ENCODE data around the gene BCAN.

Gene BCAN

GRCh38 chr1:156664046-156664766, 22.3 kb downstream of the BCAN start:
- no peak for DNase-seq

GRCh38 chr1:156664767-156665411, 23.0 kb downstream of the BCAN start:
- no peak for DNase-seq

- no peak for DNase-seq
Observed at GRCh38 chr1:156665539-156665938, 23.6 kb downstream of the BCAN start.

DNA sequence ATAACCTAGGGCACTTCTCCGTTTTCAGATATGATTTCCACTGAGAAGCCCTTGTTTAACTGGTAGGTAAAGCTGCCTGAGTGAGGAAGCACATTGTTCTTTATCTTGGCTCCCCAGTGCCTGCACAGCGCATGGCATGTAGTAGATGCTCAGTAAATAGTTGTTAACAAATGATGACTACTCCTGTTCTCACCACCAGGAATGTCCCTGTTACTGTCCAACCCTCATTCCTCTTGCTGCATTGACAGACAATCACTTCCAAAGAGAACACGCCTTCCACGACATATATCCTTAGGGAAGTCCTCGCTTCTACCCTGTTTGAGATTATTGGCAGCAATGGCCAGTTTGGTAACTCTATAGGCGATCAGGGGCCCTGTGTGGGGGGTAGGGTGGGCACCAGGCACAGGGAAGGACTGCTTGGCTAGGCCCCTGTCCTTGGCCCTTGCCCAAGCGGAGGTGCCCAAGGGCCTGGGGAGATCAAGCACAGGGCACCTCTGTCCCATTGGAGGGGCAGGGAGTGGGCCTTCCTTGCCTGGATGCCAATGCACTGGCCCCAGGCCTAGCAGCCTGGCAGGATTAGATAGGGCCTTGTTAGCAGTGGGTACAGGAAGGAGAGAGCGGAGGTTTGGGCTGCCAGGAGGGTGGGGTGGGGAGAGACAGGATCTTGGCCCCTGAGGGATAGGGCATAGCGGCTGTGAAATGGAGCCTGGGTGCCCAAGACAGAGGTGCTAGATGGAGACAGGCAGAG, 25.1 kb downstream of the BCAN start:
- no peak for DNase-seq

DNA sequence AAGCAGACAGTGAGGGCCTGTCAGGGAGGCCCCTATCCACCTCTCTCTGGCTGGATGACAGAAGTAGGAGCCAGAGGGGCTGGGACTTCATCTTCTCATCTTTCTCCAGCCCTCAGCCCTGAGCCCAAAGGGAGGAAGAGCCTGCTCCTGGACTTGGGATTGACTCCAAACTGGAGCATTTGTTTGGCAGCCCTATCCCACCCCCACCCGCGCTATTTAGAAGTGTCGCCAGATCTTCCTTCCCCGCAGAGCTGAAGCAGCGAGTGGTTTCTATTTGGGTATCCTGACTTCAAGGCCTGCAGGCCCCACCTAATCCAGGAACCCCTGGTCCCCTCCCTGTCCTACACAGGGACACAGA, 25.7 kb downstream of the BCAN start:
- no peak for DNase-seq

- no peak for DNase-seq
Observed at GRCh38 chr1:156667968-156668709, 26.2 kb downstream of the BCAN start.

- DNase-seq: no peak
Observed at GRCh38 chr1:156668801-156669637, 27.1 kb downstream of the BCAN start.

DNA sequence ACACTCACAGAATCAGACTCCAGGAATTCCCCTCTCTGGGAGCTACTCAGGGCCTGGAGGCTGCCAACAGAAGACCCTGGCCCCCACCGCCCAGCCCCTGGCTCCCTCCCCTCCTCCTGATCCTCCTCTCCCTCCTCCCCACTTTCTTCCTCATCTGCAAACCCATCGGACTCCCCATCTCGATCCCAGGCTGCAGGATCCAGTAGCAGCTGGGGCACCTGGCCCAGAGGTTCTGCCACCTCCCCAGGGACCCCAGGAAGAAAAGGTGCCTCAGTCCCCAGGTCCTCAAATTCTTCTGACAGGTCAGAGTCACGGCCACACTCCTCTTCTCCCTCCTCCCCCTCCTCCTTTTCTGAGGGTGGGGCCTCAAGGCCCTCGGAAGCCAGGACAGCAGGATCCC, 27.9 kb downstream of the BCAN start:
- no peak for DNase-seq

DNA sequence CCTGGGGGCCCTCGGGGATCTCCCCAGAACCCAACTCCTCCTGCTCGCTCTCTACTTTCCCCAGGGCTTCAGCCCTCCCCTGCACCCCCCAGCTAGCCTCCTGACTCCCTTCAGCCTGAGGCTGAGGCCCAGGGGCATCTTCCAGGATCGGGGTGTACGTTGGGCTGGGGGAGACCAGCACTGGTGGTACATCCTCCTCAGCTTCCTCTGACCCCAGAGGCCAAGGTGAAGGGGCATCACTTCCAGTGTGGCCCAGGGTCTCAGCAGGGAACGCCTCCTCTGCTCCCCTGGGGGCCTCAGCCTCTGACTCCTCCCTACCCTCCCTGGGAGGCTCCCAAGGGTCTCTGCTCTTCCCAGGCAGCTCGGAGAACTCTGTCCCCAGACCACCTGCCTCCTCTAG, 28.4 kb downstream of the BCAN start:
- DNase-seq: no peak

DNA sequence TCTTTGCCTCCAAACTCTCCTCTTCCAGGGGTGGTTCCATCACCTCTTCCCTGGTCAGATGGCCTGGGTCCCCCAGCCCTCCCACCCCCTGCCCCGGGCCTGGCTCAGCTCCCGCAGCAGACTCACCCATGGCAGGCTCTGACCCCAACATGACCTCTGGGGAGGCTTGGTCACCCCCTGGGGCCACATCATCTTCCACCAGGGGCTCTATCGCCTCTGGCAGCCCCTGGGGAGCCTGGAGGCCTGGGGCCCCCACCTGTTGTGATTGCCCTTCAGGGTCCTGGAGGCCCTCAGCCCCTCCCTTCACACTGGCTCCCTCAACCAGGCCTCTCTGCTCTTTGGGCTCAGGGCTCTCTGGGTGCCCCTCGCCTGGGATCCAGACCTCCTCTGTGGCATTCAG, 28.9 kb downstream of the BCAN start:
- no peak for DNase-seq

DNA sequence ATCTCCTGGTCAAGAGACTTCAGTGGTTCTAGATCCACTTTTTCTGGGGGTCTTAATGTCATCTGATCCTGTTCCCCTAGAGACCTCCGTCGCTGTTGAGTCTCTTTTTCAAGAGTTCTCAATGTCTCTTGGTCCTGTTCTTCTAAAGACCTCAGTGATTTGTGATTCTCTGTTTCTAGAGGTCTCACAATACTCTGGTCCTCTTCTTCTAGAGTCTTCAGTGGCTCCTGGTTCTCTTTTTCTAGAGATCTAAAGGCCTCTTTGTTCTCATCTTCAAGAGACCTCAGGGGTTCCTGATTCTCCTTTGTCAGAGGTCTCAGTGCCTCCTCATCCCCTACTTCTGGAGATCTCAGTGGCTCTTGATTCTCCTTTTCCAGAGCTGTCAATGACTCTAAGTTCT, 29.9 kb downstream of the BCAN start:
- no peak for DNase-seq

DNA sequence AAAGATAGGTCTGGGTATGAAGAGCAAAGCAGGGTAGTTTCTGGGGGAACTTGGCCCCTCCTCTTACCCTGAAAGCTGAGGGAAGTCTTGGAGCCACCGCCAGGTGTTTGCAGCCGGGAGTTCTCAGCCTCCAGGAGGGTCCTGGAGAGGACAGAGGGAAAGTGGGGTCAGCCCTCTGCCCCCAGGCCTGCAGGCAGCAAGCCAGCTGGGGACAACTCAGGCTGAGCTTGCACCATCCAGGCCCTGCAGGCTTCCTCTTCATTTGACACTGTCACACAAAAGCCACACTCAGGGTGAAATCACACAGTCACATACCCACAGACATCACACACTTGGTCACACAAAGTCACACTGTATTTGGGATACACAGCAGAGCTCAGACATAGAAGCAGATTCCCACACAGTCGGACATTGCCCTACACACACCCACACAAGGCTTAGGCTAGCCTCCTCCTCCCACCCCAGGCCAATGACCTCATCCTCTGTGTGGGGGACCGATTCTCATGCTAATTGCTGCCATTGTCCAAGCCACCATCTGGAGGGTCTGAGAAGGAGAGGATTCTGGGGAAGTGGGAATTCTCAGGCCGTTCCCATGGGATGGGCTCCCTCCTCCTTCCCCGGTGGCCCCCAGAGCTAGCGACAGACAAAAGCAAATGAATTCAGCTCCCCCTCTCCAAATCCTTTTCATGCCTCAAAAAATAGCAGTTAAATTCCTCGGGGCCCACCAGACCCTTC, 31.6 kb downstream of the BCAN start:
- DNase-seq: no peak

GRCh38 chr1:156675210-156676113, 33.5 kb downstream of the BCAN start:
- DNase-seq: no peak

DNA sequence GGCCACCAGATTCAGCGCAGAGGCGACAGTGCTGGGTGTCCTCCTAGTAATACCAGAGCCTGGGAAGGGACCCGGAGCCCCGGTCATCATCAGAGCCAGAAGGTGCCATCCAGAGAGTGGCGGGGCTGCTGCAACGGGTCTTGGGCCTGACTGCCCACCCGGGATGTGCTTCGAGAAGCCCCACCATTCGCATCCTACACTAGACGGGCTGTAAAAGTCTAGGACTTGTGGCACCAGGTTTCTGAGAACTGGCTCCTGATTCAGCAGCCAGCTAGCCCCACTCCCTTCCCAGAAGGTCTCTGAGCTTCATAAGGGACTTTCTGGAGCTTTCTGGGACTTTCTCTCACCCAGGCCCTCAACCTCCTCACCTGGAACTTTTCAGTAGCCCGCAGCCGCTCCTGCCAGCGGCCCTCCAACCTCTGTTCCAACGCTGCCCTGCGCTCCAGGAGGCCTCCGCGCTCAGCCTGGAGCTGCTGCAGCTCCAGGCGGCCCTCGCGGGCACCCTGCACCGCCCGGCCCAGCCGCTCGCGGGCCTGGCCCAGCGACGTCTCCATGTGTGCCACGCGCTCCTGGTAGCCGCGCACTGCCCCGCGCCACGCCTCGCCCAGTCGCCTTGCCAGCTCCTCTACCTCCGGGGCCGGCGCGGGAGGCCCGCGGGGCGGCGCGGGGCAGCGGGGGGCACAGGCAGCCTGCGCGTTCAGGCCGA, 34.4 kb downstream of the BCAN start:
- DNase-seq: no peak

DNA sequence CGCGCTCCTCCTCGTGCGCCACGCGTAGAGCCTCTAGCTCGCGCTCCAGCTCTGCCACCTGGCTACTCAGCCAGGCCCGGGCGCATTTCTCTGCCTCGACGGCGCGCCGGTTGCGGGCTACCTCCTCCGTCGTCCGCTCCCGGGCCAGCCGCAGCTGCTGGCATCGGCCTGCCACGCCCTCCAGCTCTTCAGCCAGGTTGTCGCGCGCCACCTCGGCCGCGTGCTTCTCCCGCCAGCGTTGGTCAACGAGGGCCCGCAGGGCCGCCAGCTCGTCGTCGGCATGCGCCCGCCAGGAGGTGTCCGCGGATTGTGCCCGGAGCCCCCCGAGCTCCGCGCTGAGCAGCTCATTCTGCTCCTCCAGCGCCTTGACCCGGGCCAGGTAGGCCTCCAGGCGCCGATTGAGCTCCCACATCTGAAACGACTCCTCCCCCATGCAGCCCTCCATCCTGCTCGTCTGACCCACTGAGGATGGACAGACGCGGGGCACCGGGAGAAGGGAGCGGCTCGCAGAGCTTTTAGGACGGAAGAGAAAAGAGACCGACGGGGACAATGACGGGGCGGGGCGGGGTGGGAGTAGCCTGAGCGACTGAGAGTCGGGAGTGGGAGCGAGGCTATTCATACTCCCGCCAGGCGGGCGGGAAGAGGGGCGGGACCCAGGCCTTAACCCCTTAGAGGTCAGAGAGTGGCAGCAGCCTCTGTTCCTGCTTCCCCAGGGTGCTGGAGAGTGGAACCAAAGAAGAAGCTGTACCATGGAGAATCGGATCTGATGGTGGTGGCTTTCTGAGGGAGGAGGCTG, 35.1 kb downstream of the BCAN start, which contains the start of gene NES:
Gene NES (minus strand): TSS at position 588 of the 796 bp plus-strand sequence. CDS start 143 bp downstream, at position 445.
- no peak for DNase-seq

DNA sequence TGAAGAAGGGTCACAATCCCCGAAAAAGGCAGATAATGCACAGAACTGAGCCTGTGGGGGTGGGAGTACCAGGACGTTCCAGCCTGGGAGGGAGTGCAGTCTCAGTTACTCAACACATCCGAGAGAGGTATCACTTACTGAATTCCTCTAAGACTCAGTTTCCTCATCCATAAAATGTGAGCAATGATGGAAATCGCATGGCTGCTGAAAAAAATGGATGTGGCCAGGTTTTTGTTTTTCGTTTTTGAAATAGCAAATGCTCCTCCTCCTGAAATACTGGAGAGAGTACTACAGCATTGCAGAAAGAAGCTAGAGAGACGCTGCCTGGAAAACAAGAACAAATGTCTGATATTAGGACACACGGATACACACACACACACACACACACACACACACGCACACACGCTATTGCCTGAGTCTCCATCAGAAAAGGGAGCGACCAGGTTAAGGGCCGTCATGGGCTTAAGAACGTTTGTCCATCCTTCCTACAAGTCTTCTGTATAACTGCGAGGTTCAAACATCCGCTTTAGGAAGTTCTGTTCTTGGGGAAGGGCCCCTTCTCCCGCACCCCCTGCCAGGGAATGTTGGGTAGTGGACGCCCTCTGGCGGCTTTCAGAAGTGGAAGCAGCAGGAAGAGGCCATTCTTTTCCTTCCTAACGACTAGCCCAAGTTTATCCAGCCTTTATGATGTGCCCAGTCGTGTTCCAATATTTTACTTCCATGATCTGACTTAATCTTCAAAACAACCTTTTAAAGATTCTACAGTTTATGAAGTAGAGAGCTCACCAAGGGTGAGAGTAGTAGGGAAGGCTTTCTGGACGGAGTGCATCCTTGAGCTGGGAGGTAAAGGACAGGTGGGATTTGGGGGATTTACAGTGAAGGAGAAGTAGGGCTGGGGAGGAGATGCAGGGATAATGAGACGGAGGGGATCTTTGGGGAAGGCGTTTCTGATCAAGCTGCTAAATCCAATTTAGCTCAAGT, 36.0 kb downstream of the BCAN start:
- no peak for DNase-seq

- no peak for DNase-seq
Observed at GRCh38 chr1:156680056-156680455, 38.1 kb downstream of the BCAN start.

All from activated CD4-positive, alpha-beta T cell treated with anti-CD3 and anti-CD28 coated beads, Interleukin-2, amount 50 U/mL, for 1 hour (primary cell).